CD4-positive, alpha-beta T cell treated with Interleukin-10 for 1 hour (primary cell): ENCODE results near the gene MED16.

ENCODE experiments used
- DNase-seq: peaks from one replicate; pipeline ENCODE4 v3.0.0-alpha.2; 2020

The MED16 gene

DNA sequence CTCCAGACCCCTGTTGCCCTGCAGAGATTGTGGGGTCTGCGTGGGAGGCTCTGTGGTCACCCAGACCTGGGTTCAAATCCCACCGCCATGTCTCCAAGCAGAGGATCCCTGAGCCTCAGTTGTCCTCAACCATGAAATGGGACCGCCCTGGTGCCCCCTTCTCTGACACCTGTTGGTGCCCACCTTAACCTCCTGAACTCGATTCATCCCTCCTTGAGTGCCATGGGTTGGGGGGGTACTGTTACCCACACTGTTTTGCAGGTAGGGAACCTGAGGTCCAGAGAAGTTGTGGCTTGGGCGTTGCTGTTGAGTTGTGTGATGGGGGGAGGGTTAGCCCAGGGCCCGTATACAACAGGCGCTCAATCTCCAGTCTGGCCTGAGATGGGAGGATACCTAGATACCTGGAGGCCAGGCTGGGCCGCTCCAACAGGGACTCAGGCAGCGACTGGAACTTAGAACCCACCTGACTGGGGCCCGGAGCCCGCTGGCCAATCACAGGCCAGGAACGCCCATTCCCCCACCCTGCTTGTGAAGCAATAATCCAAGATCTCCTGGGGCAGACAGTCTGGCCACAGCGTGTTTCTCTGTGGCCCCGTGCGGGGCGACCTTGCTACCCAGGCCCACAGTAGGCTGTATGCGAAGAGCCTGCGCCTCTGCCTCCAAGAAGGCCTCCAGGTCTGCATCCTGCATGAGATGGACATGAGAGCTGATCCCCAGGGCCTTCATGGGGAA, 35.6 kb upstream of the MED16 start:
- no peak for DNase-seq

DNA sequence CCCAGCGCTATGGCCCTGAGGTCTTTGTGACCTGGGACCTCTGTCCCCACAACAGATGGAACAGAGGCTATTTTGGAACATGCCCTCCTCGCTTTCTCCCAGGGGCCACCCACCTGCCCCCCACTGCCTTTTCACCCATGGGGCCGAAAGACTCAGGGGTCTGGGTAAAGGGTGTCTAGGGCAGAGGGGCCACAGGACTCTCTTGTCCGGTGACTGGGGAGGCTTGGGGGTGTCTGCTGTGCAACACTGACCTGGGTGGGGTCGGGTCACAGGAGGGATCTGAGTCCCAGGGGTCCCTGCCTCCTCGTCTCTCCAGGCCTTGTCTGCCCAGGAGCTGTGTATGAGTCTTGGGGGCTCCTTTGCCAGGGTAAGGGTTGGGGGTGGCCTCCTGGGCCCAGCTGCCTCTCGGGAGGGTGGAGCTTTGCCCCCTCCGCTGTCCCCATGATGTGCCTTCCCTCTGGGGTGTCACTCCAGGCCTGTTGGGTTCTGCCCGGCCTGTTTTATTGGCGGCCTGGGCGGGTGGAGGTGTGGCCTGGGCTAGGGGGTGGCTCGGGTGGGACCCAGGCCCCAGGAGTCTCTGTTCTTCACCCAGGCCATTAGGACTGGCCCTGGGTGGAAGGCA, 34.9 kb upstream of the MED16 start:
- DNase-seq: no peak

DNA sequence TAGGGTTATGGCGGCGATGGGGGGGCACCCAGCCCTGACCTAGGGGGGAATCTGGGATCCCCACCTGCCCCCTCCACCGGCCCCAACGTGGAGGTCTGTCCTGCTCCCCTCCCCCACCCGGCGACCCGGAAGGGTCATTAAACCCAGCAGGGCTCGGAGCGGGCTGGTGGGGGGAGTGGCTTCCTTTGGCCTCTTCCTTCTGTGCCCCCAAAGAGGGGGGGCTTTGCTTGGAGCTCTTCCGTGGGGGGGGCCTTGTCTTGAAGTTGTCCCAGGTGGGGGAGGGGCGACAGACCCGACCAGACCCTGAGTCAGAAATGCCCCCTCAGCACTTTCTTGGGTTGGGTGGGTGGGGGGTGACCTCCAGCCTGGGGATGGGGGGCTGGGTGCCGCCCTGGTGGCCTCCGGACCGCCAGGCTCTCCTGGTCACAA, 34.4 kb upstream of the MED16 start:
- no peak for DNase-seq

DNA sequence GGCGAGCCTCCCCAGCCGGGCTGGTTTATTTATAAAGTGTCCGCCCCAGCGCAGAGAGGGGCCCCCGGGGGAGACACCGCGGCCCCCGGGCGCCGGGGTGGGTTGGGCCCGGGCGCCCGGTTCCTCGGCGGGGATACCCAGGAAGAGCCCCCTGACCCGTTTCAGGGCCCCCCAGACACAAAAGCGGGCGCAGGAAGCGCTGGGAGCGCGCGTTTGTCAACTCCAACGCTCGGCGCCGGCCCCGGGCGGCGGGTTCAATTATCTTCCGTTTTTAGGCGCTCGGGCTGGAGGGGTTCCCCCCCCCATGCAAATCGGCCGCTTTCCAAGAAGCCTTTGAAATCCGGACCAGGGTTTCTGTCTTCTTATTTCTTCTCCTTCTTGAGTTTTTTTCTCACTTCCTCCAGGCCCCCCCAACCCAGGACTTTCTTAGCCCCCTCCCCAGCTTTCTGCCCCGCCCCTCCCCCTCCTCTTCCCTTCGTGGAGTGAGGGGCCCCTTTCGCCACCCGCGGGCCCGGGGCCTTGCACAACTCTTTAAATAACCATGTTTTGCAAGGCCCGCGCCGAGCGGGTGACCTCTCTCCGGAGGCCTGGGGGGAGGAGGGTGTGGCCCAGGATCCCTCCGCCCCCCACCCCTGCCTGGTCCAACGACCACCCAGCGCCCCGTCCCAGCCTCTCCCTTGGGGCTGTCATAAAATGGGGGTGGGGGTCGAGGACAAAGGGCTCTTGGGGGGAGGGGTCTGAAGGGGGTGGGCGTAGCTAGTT, 33.8 kb upstream of the MED16 start:
- no peak for DNase-seq

DNA sequence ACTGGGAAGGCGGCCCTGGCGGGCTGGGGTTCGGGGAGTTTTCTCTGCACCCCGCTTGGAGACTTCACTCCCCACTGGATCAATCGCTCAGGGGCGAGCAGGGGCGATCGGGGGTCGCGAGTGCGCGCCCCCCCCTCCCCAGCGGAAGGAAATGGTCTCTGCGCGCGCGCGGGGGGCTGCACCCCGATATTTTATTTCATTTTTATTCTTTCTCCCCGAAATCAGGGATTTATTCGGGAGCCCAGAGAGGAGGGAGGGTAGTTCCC, 33.3 kb upstream of the MED16 start:
- no peak for DNase-seq

DNA sequence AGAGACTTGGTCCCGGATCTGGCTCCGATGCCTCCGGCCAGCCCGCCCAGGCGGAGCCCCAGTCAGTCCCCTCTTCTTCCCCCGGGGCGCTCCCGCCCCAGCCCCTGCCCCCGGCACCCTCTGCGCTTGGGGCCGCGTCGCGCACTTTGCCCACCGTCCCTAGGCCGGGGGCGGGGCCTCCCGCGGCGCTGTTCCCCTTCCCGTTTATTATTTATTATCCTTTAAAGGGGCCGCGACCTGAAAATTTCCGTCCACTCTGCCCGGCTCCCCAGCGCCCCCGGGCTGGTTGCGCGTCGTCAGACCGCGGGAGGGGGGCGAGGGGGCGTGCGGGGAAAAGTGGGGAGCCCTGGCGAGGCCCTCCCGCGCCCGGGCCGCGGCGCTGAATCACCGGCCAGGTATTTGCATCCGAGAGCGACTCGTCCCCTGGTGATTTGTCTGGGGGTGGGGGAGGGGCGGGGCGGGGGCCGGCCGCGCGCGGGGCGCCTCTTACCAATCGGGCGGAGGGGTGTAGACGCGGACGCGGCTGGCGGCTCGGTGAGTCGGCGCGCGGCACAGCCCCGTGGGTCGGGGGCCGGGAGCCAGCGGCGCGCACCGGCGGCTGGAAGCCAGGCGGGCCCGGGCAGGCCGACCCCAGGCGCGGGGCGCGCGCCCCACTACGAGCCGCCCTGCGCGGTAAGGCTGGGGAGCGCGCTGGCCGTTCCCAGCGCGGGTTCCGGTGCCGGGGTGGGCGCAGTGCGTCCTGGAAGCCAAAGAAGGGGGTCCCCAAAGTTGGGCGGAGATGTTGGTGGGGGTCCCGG, 32.7 kb upstream of the MED16 start, which contains the start of gene ARID3A:
Gene ARID3A (plus strand): TSS at position 510 of the 797 bp plus-strand sequence. CDS start 3,494 bp downstream, outside the sequence.
- peak; percentile 81 for DNase-seq

DNA sequence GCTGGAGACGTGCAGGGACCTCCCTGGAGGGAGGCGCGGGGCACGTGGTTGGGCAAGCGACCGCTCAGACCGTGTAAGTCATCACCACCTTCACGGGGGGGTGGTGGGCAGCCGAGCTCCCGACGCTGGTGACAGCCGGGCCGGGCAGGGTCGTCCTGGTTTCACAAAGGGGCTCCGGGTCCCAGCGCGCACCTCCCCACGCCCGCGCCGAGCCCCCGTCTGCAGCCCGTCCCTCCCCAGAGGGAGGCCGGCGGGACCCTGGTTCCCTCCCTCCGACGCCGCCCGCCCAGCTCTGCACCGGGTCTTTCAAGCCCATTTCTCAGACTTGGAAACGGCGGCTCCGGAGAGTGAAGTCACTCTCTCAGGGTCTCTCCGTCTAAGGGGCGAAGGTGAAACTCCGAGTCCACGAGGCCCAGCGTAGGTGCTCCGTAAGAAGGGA, 32.1 kb upstream of the MED16 start:
- no peak for DNase-seq

DNA sequence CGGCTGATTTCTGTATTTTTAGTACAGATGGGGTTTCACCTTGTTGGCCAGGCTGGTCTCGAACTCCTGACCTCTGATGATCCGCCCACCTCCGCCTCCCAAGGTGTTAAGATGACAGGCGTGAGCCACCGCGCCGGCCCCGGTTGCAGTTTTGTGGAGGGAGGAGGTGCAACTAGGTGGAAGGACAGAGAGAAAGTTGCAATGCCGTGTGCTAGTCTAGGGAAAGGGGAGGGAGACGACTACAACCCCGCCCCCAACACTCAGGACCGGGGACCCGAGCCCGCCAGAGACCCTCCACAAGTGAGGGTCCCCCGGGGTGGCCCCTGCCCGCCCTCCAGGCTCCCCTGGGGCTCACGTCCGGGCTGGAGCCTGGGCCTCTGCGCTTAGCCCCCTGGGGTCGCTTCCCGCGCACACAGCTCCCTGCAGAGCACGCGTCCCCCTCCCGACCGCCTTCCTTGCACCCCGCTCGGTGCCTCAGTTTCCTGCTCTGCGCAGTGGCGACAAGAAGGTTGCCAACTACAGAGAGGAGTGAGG, 31.6 kb upstream of the MED16 start:
- no peak for DNase-seq

DNA sequence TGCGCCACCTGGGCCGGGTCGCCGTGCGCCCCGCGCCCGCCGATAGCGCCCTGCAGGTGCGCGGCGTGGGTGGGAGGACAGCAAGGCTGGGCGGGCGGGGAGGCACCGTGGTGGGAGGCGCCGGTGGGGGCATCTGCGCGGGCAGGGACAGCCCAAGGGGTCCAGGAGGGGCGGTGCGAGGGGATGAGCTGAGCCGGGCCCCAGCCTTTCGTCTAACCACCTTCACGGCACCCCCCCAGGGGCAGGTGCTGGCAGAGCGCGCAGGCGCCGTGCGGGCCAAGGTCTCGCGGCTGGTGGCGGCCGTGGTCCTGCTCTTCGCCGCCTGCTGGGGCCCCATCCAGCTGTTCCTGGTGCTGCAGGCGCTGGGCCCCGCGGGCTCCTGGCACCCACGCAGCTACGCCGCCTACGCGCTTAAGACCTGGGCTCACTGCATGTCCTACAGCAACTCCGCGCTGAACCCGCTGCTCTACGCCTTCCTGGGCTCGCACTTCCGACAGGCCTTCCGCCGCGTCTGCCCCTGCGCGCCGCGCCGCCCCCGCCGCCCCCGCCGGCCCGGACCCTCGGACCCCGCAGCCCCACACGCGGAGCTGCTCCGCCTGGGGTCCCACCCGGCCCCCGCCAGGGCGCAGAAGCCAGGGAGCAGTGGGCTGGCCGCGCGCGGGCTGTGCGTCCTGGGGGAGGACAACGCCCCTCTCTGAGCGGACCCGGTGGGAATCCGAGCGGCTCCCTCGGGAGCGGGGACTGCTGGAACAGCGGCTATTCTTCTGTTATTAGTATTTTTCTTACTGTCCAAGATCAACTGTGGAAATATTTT, 27.3 kb upstream of the MED16 start:
- peak; percentile 77 for DNase-seq

DNA sequence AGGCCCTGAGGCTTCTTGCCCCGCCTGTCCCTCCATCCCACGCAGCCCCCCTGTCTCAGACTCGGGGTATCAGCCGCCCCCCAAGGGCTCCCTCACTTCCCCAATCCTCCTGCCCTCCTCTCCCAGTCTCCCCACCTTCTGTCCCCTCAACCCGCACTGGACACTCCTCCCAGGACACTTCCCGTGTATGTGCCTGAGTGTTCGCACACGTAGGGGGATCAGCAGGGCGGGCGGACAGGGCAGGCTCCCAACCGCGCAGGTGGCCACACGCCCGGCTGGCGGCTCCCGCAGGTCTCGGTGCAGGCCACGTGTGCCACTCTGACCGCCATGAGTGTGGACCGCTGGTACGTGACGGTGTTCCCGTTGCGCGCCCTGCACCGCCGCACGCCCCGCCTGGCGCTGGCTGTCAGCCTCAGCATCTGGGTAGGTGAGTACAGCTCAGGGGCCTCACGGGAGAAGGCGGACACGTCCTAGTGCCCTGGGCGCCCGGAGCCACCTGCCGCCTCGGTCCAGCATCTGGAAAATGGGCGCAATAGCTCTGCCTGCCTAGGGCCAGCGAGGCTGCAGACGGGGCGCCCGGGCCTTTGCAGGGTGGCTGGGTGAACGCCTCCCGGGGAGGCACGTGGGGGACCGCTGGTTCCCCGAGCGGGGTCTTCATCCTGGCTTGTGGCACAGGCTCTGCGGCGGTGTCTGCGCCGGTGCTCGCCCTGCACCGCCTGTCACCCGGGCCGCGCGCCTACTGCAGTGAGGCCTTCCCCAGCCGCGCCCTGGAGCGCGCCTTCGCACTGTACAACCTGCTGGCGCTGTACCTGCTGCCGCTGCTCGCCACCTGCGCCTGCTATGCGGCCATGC, 26.4 kb upstream of the MED16 start:
- peak; percentile 47 for DNase-seq

DNA sequence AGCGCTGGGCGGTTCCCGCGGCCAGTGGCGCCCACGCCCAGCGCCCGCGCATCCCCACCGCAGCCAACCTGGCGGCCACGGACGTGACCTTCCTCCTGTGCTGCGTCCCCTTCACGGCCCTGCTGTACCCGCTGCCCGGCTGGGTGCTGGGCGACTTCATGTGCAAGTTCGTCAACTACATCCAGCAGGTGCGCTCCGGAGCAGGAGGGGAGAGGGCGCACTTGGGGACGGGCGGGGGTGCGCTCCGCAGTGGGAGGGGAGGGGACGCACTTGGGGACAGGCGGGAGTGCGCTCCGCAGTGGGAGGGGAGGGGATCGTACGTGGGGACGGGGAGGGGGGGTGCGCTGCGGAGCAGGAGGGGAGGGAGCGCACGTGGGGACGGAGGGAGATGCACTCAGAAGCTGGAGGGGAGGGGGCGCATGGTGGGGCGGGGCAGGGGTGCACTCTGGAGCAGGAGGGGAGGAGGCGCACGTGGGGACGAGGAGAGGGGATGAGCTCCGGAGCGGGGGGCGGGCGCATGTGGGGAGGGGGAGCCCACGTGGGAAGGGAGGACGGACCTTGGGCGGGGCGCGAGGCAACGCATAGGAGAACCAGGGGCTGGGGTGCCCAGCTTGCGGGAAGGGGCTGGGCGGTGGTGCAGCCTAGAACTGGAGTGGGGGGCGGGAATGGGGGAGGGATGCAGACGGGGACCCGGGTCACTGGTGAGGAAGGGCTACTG, 25.7 kb upstream of the MED16 start:
- DNase-seq: no peak

DNA sequence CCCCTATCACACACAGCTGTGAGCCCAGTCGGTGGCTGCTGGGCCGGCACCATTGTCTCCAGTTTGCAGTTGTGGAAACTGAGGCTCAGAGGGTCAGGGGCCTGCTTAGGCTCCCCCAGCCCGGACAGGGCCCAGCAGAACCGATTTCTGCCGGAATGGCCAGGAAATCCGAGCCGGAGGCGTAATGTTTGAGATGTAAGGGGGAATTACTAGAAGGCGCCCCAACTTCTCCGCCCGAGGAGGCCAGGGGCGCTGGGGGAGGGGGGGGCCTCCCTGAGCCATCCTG, 25.1 kb upstream of the MED16 start:
- no peak for DNase-seq

DNA sequence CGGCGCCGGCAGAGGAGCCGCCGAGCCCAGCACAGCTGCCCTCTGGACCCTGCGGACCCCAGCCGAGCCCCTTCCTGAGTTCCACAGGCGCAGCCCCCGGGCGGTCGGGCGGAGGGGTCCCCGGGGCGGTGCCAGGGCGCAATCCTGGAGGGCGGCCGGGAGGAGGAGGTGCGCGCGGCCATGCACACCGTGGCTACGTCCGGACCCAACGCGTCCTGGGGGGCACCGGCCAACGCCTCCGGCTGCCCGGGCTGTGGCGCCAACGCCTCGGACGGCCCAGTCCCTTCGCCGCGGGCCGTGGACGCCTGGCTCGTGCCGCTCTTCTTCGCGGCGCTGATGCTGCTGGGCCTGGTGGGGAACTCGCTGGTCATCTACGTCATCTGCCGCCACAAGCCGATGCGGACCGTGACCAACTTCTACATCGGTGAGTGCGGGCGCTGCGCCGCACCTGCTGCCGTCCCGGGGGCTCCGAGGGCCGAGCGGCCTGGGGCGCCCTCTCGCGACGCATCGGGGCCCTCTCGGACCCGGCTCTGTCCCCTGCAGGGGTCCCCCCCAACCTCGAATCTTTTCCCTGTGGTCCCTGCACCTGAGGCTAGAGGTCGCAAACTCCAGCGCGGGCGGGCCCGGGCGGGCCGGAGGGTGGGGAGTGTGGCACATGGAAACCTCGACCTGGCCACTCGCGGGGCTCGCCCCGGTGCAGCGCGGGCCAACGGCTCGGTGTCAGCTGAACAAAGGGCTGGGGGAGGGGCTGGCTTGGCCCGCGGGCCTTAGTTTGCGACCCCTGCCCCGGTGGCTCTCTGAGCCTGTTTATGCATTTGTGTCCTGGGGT, 24.6 kb upstream of the MED16 start, which contains the start of gene KISS1R:
Gene KISS1R (plus strand): TSS at position 11 of the 829 bp plus-strand sequence. CDS start 170 bp downstream, at position 181.
- peak; percentile 60 for DNase-seq

DNA sequence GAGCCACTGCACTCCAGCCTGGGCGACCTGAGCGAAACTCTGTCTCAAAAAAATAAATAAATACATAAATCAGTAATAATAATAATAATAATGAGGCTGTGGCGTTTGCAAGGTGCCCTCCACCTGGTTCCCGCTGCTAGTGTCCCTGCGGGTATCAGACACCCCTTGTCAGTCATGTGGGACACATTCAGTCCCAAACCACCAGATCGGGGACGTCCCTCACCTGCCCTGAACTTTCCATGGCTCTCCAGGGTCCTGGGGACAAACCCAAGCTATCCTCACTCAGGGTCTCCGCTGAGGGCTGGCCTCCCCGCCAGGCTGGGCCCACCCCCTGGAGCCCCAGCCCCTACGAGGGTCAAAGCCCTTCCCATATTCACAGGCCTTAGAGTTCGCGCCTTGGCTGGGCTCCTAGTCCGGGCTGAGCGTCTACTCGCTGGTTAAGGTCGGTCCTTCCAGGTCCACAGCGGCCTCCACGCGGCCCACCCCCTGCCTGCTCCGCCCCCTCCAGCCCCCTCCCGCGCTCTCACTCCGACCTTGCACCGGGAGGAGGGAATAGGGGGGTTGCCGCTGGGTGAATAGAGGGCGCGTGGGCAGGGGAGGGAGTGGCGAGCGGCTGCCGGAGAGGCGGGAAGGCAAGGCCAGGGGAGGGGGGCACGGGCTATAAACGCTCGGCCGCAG, 23.8 kb upstream of the MED16 start:
- DNase-seq: no peak

DNA sequence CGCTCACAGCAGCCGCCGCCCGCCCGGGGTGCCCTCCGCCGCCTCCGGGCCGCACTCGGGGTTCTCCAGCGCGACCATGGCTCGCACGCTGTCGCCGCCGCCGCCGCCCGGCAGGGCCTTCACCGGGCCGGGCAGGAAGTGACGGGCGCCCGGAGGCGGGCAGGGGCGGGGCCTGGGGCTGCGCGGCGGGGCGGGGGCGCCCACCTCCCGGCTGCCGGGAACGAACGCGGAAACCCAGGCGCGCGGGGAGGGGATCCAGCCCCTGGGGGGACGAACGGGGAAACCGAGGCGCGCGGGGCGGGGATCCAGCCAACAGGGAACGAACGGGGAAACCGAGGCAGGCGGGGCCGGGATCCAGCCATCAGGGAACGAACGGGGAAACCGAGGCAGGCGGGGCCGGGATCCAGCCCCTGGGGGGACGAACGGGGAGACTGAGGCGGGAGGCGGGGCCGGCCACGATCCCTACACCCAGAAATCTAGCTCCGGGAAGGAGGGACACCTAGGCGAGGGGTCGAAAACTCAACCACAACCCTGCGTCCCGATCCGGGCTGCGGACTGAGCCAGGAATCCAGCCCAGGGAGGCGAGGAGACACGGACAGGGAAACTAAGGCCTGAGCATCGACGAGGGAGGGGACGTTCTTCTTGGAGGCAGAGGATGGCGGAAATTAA, 20.2 kb upstream of the MED16 start, which contains the start of gene R3HDM4:
Gene R3HDM4 (minus strand): TSS at position 140 of the 669 bp plus-strand sequence. CDS start 62 bp downstream, at position 78.
- peak; percentile 92 for DNase-seq

DNA sequence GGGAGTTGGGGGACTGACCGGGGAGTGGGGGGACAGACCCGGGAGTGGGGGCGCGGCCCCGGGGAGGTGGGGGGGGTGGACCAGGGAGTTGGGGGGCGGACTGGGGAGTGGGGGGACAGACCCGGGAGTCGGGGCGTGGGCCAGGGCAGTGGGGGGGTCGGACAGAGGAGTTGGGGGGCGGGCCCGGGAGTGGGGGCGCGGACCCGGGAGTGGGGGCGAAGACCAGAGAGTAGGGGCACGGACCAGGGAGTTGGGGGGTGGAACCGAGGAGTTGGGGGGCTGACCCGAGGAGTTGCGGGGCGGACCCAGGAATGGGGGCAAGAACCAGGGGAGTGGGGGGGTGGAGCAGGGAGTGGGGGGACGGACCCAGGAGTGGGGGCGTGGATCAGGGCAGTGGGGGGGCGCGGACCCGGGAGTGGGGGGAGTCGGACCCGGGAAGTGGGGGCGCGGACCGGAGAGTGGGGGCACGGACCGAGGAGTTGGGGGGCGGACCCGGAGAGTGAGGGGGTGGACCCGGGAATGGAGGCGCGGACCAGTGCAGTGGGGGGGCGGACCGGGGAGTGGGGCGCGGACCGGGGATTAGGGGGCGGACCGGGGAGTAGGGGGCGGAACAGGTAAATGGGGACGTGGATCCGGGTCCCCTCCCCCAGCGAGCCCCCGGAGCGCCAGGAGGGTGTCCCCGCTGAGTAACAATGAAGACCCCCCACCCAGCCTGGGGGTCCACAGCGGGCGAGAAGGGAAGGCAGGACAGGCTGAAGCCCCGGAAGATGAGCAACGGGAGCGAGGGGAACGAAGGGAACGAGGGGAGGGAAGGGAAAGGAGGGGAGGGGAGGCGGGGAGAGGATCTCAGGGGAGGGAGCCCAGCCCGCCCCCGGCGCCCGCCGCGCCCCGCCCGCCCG, 19.4 kb upstream of the MED16 start:
- peak; percentile 61 for DNase-seq
